Glutamatergic neuron (in vitro differentiated cells): Measurements from ENCODE around the gene SLC15A1. TPM values are rescaled to one million over a fixed set of nuclear protein-coding genes. Genes with fewer than 3 reads are reported as not detected.

Source experiments
- DNase-seq: peaks from one replicate; pipeline ENCODE4 v3.0.0; 2022
- H3K27ac Mint-ChIP-seq: one replicate; pipeline ENCODE4 v1.8.0; 2020; ENCODE audit warnings: mild to moderate bottlenecking, mixed read lengths, inconsistent platforms; ENCODE audit not compliant: unreplicated experiment
- H3K27me3 Mint-ChIP-seq: one replicate; pipeline ENCODE4 v1.8.0; 2020; ENCODE audit warnings: mild to moderate bottlenecking, moderate library complexity, mixed read lengths, inconsistent platforms; ENCODE audit not compliant: unreplicated experiment
- H3K36me3 Mint-ChIP-seq: one replicate; pipeline ENCODE4 v1.8.0; 2020; ENCODE audit warnings: mild to moderate bottlenecking, mixed read lengths, inconsistent platforms; ENCODE audit not compliant: unreplicated experiment
- H3K4me1 Mint-ChIP-seq: one replicate; pipeline ENCODE4 v1.8.0; 2020; ENCODE audit warnings: mild to moderate bottlenecking, low read depth, mixed read lengths, inconsistent platforms; ENCODE audit not compliant: unreplicated experiment
- H3K4me3 Mint-ChIP-seq: one replicate; pipeline ENCODE4 v1.8.0; 2020; ENCODE audit warnings: mild to moderate bottlenecking, mixed read lengths, inconsistent platforms; ENCODE audit not compliant: unreplicated experiment
- H3K9me3 Mint-ChIP-seq: one replicate; pipeline ENCODE4 v1.8.0; 2020; ENCODE audit warnings: mild to moderate bottlenecking, moderate library complexity, mixed read lengths, inconsistent platforms; ENCODE audit not compliant: unreplicated experiment
- CTCF ChIP-seq: fragments of 200-600 bp; sonication (generic); IDR thresholded peaks from one replicate; pipeline ENCODE4 v1.5.0; 2021; ENCODE audit not compliant: partially characterized antibody, unreplicated experiment
- total RNA-seq: library from RNA; stranded (reverse); fragmentation: NEBNext Ultra II Directional; extraction: Animal tissue kit (Norgen Biotek cat#: 25700); gene quantifications from one replicate; pipeline ENCODE4 v1.2.1, GENCODE V29; 2021; ENCODE audit not compliant: unreplicated experiment

Gene SLC15A1
- total RNA-seq, 1 donor from 2014 or later: not detected

- H3K27ac Mint-ChIP-seq: no peak overlapping the region
- no peak for TF ChIP-seq CTCF
- no peaks in the 10 kb centered on the region for H3K4me1 Mint-ChIP-seq
- no peak for DNase-seq
- H3K36me3 Mint-ChIP-seq: peaks cover 12% of the 10 kb centered on the region
- peaks cover 4% of the 10 kb centered on the region for H3K27me3 Mint-ChIP-seq
- no peak overlapping the region for H3K4me3 Mint-ChIP-seq
- H3K9me3 Mint-ChIP-seq: peaks cover 3% of the 10 kb centered on the region
Measured at GRCh38 chr13:98738993-98739392, 13.5 kb downstream of the SLC15A1 start.

- Mint-ChIP-seq H3K27me3 (peaks cover 4% of the 10 kb centered on the region), H3K9me3 (peaks cover 5% of the 10 kb centered on the region)
Measured at GRCh38 chr13:98738213-98738612, 14.3 kb downstream of the SLC15A1 start.

GRCh38 chr13:98731925-98732324, 20.5 kb downstream of the SLC15A1 start:
- Mint-ChIP-seq H3K4me1 (no peaks in the 10 kb centered on the region), H3K36me3 (no peaks in the 10 kb centered on the region), H3K9me3 (peaks cover 3% of the 10 kb centered on the region), H3K27me3 (no peaks in the 10 kb centered on the region), H3K4me3 (no peak overlapping the region), H3K27ac (no peak overlapping the region)
- no peak for TF ChIP-seq CTCF
- no peak for DNase-seq

More at GRCh38 chr13:98738213-98738612, 14.3 kb downstream of the SLC15A1 start:
- H3K4me1 Mint-ChIP-seq: no peaks in the 10 kb centered on the region
- peaks cover 12% of the 10 kb centered on the region for H3K36me3 Mint-ChIP-seq
- TF ChIP-seq CTCF: no peak
- no peak overlapping the region for H3K4me3 Mint-ChIP-seq
- no peak overlapping the region for H3K27ac Mint-ChIP-seq
- DNase-seq: no peak

GRCh38 chr13:98731038-98731437, 21.4 kb downstream of the SLC15A1 start:
- Mint-ChIP-seq H3K27ac (no peak overlapping the region), H3K9me3 (peaks cover 3% of the 10 kb centered on the region), H3K4me3 (no peak overlapping the region), H3K4me1 (no peaks in the 10 kb centered on the region), H3K27me3 (peaks cover 3% of the 10 kb centered on the region), H3K36me3 (no peaks in the 10 kb centered on the region)
- TF ChIP-seq CTCF: no peak
- no peak for DNase-seq

- no peak for DNase-seq
- peaks cover 2% of the 10 kb centered on the region for H3K9me3 Mint-ChIP-seq
- H3K36me3 Mint-ChIP-seq: no peaks in the 10 kb centered on the region
- H3K4me3 Mint-ChIP-seq: no peak overlapping the region
- H3K27me3 Mint-ChIP-seq: peaks cover 5% of the 10 kb centered on the region
- no peak overlapping the region for H3K27ac Mint-ChIP-seq
- TF ChIP-seq CTCF: no peak
- no peaks in the 10 kb centered on the region for H3K4me1 Mint-ChIP-seq
Measured at GRCh38 chr13:98730441-98730840, 22.0 kb downstream of the SLC15A1 start.
